GM12873 (cell line): Measurements from ENCODE around the gene NKAPL.

ENCODE experiments used
- TF ChIP-seq, protein P1 (sequence below): IDR thresholded peaks from 2 replicates; pipeline ENCODE4 v1.5.1; 2012; ENCODE audit warnings: low read depth, mild to moderate bottlenecking, moderate library complexity, low read length, control low read depth; ENCODE audit not compliant: insufficient read depth; ENCODE audit errors: missing control alignments

The NKAPL gene

GRCh38 chr6:28266962-28267694, 8.0 kb downstream of the NKAPL start, which contains the start of gene ZSCAN26:
Gene ZSCAN26, plus strand, starts transcription at chr6:28267143. Its CDS starts 4,777 bp downstream, at chr6:28271920.
- TF ChIP-seq, protein P1, sequence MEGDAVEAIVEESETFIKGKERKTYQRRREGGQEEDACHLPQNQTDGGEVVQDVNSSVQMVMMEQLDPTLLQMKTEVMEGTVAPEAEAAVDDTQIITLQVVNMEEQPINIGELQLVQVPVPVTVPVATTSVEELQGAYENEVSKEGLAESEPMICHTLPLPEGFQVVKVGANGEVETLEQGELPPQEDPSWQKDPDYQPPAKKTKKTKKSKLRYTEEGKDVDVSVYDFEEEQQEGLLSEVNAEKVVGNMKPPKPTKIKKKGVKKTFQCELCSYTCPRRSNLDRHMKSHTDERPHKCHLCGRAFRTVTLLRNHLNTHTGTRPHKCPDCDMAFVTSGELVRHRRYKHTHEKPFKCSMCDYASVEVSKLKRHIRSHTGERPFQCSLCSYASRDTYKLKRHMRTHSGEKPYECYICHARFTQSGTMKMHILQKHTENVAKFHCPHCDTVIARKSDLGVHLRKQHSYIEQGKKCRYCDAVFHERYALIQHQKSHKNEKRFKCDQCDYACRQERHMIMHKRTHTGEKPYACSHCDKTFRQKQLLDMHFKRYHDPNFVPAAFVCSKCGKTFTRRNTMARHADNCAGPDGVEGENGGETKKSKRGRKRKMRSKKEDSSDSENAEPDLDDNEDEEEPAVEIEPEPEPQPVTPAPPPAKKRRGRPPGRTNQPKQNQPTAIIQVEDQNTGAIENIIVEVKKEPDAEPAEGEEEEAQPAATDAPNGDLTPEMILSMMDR, result no peak

- TF ChIP-seq, protein P1, result no peak
Observed at GRCh38 chr6:28267695-28268059, 8.6 kb downstream of the NKAPL start.

DNA sequence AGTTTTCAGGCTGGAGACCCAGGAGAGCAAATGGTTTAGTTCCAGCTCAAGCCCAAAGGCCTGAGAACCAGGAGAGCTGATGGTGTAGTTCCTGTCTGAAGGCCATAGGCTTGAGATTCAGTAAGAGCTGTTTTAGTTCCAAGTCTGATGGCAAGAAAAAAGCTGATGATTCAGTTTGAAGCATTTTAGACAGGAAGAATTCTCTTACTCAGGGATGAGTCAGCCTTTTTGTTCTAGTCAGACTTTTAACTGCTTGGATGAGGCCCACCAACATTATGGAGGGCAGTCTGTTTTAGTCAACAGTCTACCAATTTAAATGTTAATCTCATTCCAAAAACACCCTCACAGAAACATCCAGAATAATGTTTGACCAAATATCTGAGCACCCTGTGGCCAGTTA, 10.4 kb downstream of the NKAPL start:
- TF ChIP-seq, protein P1, result no peak

DNA sequence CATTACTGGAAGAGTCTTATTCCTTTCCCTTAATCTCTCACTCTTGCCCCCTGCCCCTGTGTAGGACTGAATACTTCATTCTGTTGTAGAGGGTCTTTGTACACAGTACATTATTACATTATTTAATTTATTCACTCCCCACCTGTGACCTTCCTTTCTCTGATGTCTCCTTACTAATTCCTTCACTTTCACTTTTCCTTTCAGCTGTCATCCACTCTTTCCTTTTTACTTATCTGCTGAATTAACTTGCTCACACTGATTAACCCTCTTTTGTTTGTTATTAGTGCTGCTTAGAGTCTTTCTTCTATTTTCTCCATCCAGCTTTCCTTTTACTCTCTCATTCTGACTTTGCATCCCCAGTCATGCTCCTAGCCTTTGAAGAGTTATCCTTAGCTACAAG, 15.8 kb downstream of the NKAPL start:
- TF ChIP-seq, protein P1, result no peak

DNA sequence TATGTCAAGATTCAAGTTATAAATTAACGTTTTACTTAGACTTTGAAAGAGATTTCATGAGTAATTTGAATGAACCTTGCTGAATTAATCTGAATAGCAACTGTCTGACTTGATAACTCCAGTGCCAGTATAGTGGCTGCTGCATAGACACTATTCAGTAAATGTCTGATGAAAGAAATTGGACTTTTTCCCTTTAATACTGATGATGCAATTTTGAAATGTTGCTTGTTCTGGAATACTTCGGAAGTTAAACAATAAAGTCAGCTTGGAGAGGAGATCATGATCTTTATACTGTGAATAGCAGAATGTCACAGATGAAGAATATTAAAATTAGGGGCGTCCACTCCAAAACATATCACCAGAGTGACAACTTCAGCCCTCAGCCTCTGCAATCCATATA, 18.6 kb downstream of the NKAPL start:
- TF ChIP-seq, protein P1, result no peak

DNA sequence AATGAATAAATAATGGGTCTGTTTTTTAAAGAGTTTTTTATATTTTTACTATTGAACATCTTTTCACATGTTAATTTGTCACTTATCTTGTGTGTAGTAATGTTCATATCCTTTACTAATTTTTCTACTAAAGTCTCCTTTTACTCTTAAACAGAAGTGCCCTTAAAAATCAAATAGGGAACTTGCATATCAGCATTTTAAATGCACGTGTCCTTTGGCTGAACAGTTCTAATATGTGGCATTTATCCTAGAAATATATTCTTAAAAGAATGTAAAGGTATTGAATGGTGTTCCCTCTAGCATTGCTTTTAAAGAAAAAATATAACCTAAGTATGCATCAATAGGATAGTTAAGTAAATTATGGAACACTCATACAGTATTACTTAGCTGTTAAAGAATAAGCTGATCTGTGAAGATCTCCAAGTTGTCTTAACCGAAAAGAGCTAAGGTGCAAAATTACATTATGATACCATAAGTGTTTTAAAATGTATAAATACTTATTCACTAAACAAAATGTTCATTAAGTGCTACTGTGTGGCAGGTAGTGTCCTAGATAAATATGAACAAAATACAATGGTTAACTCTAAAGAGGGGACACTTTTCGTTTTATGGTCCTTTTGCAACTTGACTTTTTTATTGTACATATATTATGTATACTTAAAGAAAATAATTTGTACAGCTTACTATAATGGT, 21.6 kb downstream of the NKAPL start:
- TF ChIP-seq, protein P1, result no peak

DNA sequence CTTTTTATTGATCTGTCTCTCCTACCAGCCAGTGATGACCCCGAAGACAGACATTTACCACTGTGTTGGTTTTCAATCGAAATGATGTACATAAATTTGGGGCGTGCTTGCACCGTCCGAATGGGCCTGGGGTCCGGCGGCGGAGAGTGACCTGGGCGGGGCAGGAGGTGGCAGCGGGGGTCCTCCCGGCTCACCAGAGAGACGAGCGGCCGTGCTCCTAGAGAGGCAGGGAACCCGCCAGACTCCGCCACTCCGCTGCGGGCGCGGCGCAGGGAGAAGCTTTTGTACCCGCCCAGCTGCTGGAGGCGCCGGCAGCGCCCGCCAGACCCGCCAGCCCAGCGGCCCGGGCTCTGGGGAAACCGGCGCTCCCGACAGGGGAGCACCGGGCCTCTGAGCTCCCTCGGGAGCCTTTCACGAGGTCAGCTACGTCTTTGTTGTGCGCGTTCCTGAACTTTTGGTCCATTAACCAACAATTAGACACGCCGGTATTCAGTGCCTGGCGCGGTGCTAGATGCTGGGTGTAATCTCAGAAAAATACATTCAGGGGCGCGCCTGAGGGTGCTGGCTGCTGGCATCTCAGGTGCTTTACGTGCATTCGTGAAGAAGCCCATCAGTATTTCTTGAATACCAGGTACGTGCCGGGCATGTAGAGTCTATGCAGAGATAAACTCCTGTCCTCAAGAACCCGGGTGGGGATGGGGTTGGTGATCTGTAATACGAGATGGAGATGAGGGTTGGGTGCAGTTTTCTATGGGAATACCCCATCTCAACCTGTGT, 22.4 kb downstream of the NKAPL start, which contains the start of gene PGBD1:
Gene PGBD1, plus strand, starts transcription at position 285 of the 777 bp plus-strand sequence. CDS start 2,242 bp downstream, outside the sequence.
- TF ChIP-seq, protein P1, result no peak
